ENCODE data around the gene NBEA.
A peak's percentile ranks its signal among the peaks of the same experiment; 100 is the strongest.

Gene NBEA

GRCh38 chr13:35706281-35706680 lies 764.2 kb downstream of the NBEA start:
- no peak for DNase-seq (ENCODE audit: low read depth in 2 of 2)

DNA sequence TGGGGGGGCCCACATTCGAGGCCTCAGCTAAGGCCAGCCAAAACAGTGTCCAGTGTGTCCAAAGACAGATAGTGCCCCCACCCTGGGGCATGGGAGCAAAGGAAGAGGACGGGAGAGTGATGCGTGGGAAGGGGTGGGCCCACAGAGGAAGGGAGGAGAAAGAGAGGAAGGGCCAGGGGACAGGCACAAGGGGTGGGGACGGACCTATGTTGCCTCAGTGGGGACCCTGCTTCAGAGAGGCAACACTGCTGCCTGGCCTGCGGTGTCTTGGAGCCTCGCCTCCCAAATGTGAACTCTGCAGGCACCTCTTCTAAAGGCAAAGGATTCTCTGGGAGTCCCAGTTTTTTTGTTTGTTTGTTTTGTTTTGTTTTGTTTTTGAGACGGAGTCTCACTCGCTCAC lies 764.7 kb downstream of the NBEA start:
- no peak for DNase-seq (ENCODE audit: low read depth in 2 of 2)

GRCh38 chr13:35711909-35712308 lies 769.8 kb downstream of the NBEA start:
- no peak for DNase-seq (ENCODE audit: low read depth in 2 of 2)

- no peak for DNase-seq (ENCODE audit: low read depth in 2 of 2)
These were observed 771.1 kb downstream of the NBEA start for GRCh38 chr13:35712907-35713761.

- no peak for DNase-seq (ENCODE audit: low read depth in 2 of 2)
These were observed 772.1 kb downstream of the NBEA start for GRCh38 chr13:35714121-35714520.

- DNase-seq (ENCODE audit: low read depth in 2 of 2): no peak
These were observed 772.7 kb downstream of the NBEA start for GRCh38 chr13:35714588-35715377.

- DNase-seq (ENCODE audit: low read depth in 2 of 2): no peak
These were observed 774.1 kb downstream of the NBEA start for GRCh38 chr13:35716186-35716585.

DNA sequence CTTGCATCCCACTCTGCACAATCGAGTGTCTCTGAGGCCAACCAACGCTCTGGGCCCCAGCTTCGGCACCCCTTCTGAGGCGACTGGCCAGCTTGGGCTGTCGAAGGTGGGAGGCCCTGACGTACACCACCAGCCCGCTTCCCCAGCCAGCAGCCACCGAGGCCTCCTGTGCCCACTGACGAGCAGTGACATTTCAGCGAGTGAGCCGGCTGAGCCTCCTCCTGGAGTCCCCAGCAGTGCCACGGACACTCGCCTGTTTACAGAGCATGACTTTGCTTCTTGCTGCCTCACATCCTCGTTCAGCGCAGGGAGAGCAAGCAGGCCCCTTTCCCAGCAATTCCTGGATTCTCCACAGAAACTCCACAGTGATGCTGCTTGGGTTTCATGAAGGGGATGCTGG lies 774.7 kb downstream of the NBEA start:
- no peak for DNase-seq (ENCODE audit: low read depth in 2 of 2)

GRCh38 chr13:35718084-35718483 lies 776.0 kb downstream of the NBEA start:
- DNase-seq (ENCODE audit: low read depth in 2 of 2): no peak

DNA sequence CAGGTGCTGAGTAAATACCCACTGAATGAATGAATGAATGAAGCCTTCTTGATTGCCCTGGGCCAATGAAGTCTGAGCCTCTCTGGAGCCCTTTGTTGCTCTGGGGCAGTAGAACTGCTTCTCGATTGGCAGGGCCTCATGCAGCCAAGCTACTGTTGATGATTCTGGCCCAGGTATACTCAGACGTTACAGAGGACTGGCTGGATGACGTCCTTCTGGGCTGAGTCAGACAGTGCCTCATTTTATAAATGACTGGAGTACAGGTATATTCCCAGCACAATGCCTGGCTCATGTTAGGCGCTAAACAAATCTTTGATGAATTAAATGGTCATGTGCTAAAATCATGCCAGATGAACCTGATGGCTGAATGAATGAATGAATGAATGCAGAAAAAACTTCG lies 778.2 kb downstream of the NBEA start:
- no peak for DNase-seq (ENCODE audit: low read depth in 2 of 2)

DNA sequence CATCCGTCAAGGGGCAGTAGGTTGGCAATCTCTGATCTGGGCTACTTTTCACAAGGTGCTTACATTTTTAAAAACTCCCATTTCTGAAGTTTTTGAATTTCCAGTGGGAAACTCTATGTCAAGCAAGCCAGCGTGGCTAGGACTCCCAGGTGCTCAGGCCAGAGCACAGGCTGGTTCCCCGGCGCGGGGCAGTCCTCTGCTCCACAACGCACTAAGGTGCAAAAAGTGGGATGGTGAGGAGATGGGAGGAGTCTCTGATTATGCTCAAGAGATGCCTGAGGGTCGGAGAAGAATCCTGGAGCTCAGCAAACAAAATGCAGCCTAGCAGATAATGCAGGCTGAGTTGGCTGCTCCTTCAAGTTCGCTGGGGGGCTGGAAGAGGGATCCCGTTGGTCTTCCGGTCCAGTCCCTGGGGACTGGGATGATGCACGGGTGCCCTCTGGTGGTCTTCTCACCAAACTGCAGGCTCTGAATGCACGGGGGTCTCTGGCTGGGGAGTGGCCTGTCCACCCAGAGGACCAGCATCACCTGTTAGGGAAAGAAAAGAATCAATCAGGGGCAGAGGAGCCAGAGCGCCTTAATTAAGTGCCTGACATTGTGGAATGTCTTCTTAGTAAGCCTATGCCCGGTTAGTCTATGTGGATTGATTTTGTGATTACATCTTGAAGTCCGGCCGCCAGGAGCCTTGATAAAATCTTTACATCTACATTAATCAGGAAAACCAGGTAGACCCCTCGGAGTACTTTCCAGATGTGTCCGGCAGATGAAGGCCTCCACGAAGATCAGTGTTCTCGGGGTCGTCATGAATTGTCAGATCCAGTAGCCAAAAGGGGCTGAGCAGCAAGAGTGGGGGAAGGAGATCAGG lies 778.9 kb downstream of the NBEA start:
- peak; percentile 11 to 39 for DNase-seq (ENCODE audit: low read depth in 2 of 2)
